Loucy (cell line): ENCODE results near the gene LCN9.

Experiments
- H2AFZ ChIP-seq: fragments of 200-600 bp; sonication (generic); 2 replicates; pipeline ENCODE4 v1.6.0; 2016; ENCODE audit warnings: antibody characterized with exemption, mild to moderate bottlenecking, low read length, moderate library complexity
- H3F3A ChIP-seq: fragments of 200-600 bp; 2 replicates; pipeline ENCODE4 v1.6.0; 2016; ENCODE audit warnings: antibody characterized with exemption, low read depth, mild to moderate bottlenecking
- H3K27me3 ChIP-seq: fragments of 200-600 bp; sonication (generic); 2 replicates; pipeline ENCODE4 v1.6.1; 2014; ENCODE audit warnings: low read length, mild to moderate bottlenecking; ENCODE audit not compliant: insufficient read depth, poor library complexity, severe bottlenecking
- H3K36me3 ChIP-seq: fragments of 200-600 bp; sonication (generic); 2 replicates; pipeline ENCODE4 v1.6.1; 2016; ENCODE audit warnings: low read length; ENCODE audit not compliant: insufficient read depth
- H3K4me1 ChIP-seq: fragments of 200-600 bp; sonication (generic); 2 replicates; pipeline ENCODE4 v1.5.1; 2014; ENCODE audit warnings: low read length, mild to moderate bottlenecking; ENCODE audit not compliant: insufficient read depth, poor library complexity, severe bottlenecking
- H3K4me2 ChIP-seq: fragments of 200-600 bp; sonication (generic); 2 replicates; pipeline ENCODE4 v1.6.0; 2014; ENCODE audit warnings: antibody characterized with exemption, low read length, low read depth, mild to moderate bottlenecking; ENCODE audit not compliant: poor library complexity, severe bottlenecking
- H3K4me3 ChIP-seq: fragments of 200-600 bp; sonication (generic); 2 replicates; pipeline ENCODE4 v1.5.1; 2014; ENCODE audit warnings: low read length, mild to moderate bottlenecking, mixed read lengths; ENCODE audit not compliant: poor library complexity, severe bottlenecking
- H3K79me2 ChIP-seq: fragments of 200-600 bp; sonication (generic); 2 replicates; pipeline ENCODE4 v1.6.1; 2014; ENCODE audit warnings: low read length; ENCODE audit not compliant: insufficient read depth
- H3K9ac ChIP-seq: fragments of 200-600 bp; sonication (generic); 2 replicates; pipeline ENCODE4 v1.6.0; 2014; ENCODE audit warnings: mild to moderate bottlenecking, low read depth, low read length, moderate library complexity; ENCODE audit not compliant: poor library complexity, severe bottlenecking
- H3K9me2 ChIP-seq: fragments of 200-600 bp; sonication (generic); replicated peaks from 2 replicates; pipeline ENCODE4 v1.6.1; 2016; ENCODE audit warnings: low read depth, low read length, mixed read lengths
- H3K9me3 ChIP-seq: fragments of 200-600 bp; sonication (generic); 2 replicates; pipeline ENCODE4 v1.6.1; 2014; ENCODE audit warnings: mild to moderate bottlenecking, antibody characterized with exemption, low read length, low read depth; ENCODE audit not compliant: insufficient read depth
- H4K20me1 ChIP-seq: fragments of 200-600 bp; sonication (generic); 2 replicates; pipeline ENCODE4 v1.6.0; 2014; ENCODE audit warnings: antibody characterized with exemption, low read length, mild to moderate bottlenecking; ENCODE audit not compliant: insufficient read depth, poor library complexity, severe bottlenecking
- EZH2phosphoT487 ChIP-seq: fragments of 200-600 bp; IDR thresholded peaks from 2 replicates; pipeline ENCODE4 v1.6.1; 2018; ENCODE audit warnings: antibody characterized with exemption, mild to moderate bottlenecking, moderate library complexity, borderline replicate concordance
- TF ChIP-seq, protein P1 (sequence below): fragments of 200-600 bp; sonication (generic); conservative IDR thresholded peaks from 2 replicates; pipeline ENCODE4 v1.5.1; 2014; ENCODE audit warnings: mild to moderate bottlenecking, antibody characterized with exemption, low read length

The LCN9 gene

DNA sequence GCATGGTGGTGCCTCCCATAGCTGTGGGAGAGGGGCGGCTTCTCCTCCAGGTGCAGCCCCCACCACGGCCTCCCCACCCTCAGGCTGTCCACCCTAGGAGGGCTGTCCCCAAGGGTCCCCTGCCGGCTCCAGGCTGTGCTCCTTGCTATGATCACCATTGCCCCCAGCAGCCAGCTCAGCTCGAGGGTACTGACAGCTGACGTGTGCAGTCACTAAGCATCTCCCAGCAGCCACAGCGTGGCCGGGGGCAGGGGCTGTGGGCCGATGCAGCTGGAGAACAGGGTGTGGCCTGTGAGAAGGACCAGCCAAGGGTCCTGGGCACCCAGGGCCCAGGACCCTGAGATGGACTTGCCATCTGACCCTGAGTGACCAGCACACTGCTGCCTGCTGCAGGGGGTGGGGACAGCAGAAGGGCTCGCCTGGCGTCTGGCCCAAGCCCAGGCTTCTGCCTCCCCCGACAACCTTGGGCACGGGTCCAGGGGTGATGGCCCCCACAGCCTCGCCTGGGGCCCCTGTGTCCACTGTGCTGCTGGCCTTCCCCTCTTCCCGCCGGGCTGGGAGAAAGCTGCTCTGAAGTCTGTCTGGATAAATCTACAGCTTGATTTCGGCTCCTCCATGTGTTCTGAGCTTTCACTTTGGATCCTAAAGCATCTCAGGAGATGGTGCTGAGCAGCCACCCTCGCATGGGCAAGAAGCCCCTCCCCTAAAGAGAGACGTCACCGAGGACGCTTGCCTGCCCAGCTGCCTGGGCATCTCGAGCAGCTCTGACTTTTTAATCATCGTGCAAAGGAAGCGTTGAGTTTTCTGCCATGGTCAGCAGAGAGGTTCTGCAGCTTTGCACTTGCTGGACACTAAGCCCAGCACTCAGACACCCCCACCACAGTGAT lies 44.4 kb downstream of the LCN9 start:
- no peaks in the 10 kb centered on the region for H4K20me1 ChIP-seq
- no peaks in the 10 kb centered on the region for H3K4me1 ChIP-seq
- no peak overlapping the region for H3K9ac ChIP-seq
- no peaks in the 10 kb centered on the region for H3K9me2 ChIP-seq
- H3K36me3 ChIP-seq: no peaks in the 10 kb centered on the region
- H3K79me2 ChIP-seq: no peaks in the 10 kb centered on the region
- no peaks in the 10 kb centered on the region for H3K27me3 ChIP-seq
- H3F3A ChIP-seq: no peaks in the 10 kb centered on the region
- H3K4me3 ChIP-seq: no peak overlapping the region
- no peak overlapping the region for H3K4me2 ChIP-seq
- H2AFZ ChIP-seq: no peak overlapping the region
- no peak for TF ChIP-seq EZH2phosphoT487
- TF ChIP-seq, protein P1, sequence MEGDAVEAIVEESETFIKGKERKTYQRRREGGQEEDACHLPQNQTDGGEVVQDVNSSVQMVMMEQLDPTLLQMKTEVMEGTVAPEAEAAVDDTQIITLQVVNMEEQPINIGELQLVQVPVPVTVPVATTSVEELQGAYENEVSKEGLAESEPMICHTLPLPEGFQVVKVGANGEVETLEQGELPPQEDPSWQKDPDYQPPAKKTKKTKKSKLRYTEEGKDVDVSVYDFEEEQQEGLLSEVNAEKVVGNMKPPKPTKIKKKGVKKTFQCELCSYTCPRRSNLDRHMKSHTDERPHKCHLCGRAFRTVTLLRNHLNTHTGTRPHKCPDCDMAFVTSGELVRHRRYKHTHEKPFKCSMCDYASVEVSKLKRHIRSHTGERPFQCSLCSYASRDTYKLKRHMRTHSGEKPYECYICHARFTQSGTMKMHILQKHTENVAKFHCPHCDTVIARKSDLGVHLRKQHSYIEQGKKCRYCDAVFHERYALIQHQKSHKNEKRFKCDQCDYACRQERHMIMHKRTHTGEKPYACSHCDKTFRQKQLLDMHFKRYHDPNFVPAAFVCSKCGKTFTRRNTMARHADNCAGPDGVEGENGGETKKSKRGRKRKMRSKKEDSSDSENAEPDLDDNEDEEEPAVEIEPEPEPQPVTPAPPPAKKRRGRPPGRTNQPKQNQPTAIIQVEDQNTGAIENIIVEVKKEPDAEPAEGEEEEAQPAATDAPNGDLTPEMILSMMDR: no peak
- no peaks in the 10 kb centered on the region for H3K9me3 ChIP-seq

GRCh38 chr9:135708164-135708563 lies 45.1 kb downstream of the LCN9 start:
- Histone ChIP-seq H3F3A (no peaks in the 10 kb centered on the region), H3K9me3 (no peaks in the 10 kb centered on the region), H3K4me2 (no peak overlapping the region), H3K4me3 (no peak overlapping the region), H3K79me2 (no peaks in the 10 kb centered on the region), H3K9me2 (no peaks in the 10 kb centered on the region), H4K20me1 (no peaks in the 10 kb centered on the region), H3K36me3 (no peaks in the 10 kb centered on the region), H3K9ac (no peak overlapping the region), H3K4me1 (no peaks in the 10 kb centered on the region), H3K27me3 (no peaks in the 10 kb centered on the region), H2AFZ (no peak overlapping the region)
- TF ChIP-seq, protein P1: no peak
- no peak for TF ChIP-seq EZH2phosphoT487

GRCh38 chr9:135711391-135711790 lies 48.3 kb downstream of the LCN9 start:
- Histone ChIP-seq H3F3A (no peaks in the 10 kb centered on the region), H3K9ac (no peak overlapping the region), H3K4me1 (no peaks in the 10 kb centered on the region), H3K36me3 (no peaks in the 10 kb centered on the region), H3K79me2 (no peaks in the 10 kb centered on the region), H3K27me3 (no peaks in the 10 kb centered on the region), H4K20me1 (no peaks in the 10 kb centered on the region), H3K4me2 (no peak overlapping the region), H3K4me3 (no peak overlapping the region), H3K9me3 (no peaks in the 10 kb centered on the region; the same call in 1 of the 2 replicates), H2AFZ (no peak overlapping the region), H3K9me2 (no peaks in the 10 kb centered on the region)
- no peak for TF ChIP-seq EZH2phosphoT487
- TF ChIP-seq, protein P1: no peak
